B cell (primary cell): ENCODE data around the gene SMIM36. TPM values are rescaled to one million over a fixed set of nuclear protein-coding genes. Genes with fewer than 3 reads are reported as not detected.
A peak's percentile ranks its signal among the peaks of the same experiment; 100 is the strongest.

Source experiments
- ATAC-seq: fragments of 200-7000 bp; cut with Tn5 transposase; one replicate; pipeline ENCODE4 v1.10.0; 2021; ENCODE audit warnings: low read depth, mild to moderate bottlenecking, moderate number of reproducible peaks, moderate library complexity
- CTCF ChIA-PET: fragments of 350-600 bp; sonication (Branson Sonifier 250); formaldehyde crosslinking; loops from one replicate; lab custom pipeline; 2021; ENCODE audit warnings: antibody characterized with exemption, inconsistent platforms; lab: Charles Lee
- POLR2A ChIA-PET: fragments of 350-600 bp; sonication (Branson Sonifier 250); formaldehyde crosslinking; loops from one replicate; lab custom pipeline; 2021; ENCODE audit warnings: antibody characterized with exemption; lab: Charles Lee
- DNase-seq: peaks from one replicate; pipeline ENCODE4 v3.0.0; 2013
- H2AFZ ChIP-seq: 2 replicates; pipeline ENCODE4 v1.6.1; 2012; ENCODE audit warnings: mild to moderate bottlenecking, low read depth, low read length; ENCODE audit not compliant: insufficient read depth, poor library complexity, severe bottlenecking
- H3K27ac ChIP-seq, 2 donors: 1 replicate in 1 of 2; 2 replicates in 1 of 2; pipeline ENCODE4 v1.5.1; 2012 to 2013; ENCODE audit warnings: low read length in 2 of 2, mild to moderate bottlenecking in 2 of 2, moderate library complexity in 1 of 2
- H3K27me3 ChIP-seq, 4 experiments: fragments of 200-600 bp in 1 of 4; sonication (generic) in 1 of 4; replicated peaks in 1 of 4; 1 replicate in 2 of 4; 2 replicates in 2 of 4; pipeline versions ENCODE4 v1.6.1 to v1.7.0; 2013 to 2016; ENCODE audit warnings: low read length in 3 of 4, mild to moderate bottlenecking in 2 of 4, mixed read lengths in 1 of 4, moderate library complexity in 1 of 4; ENCODE audit not compliant: insufficient read depth in 4 of 4, control insufficient read depth in 3 of 4; ENCODE audit errors: control extremely low read depth in 1 of 4
- H3K36me3 ChIP-seq, 2 experiments: replicated peaks in 1 of 2; 1 replicate in 1 of 2; 2 replicates in 1 of 2; pipeline versions ENCODE4 v1.6.1 to v1.7.1; 2013; ENCODE audit warnings: low read length in 1 of 2; ENCODE audit not compliant: insufficient read depth in 2 of 2, control insufficient read depth in 1 of 2; ENCODE audit errors: control extremely low read depth in 1 of 2, extremely low read depth in 1 of 2
- H3K4me1 ChIP-seq, 2 donors: fragments of 200-600 bp in 1 of 2; sonication (generic) in 1 of 2; 1 replicate in 1 of 2; 2 replicates in 1 of 2; pipeline versions ENCODE4 v1.5.1 to v1.6.1; 2013 to 2017; ENCODE audit warnings: low read length in 2 of 2; ENCODE audit not compliant: control insufficient read depth in 2 of 2, insufficient read depth in 2 of 2
- H3K4me2 ChIP-seq: replicated peaks from 2 replicates; pipeline ENCODE3; 2012; ENCODE audit warnings: mild to moderate bottlenecking, low read depth, low read length; ENCODE audit not compliant: poor library complexity, severe bottlenecking
- H3K4me3 ChIP-seq, 5 experiments: fragments of 200-600 bp in 1 of 5; sonication (generic) in 1 of 5; 1 replicate in 3 of 5; 2 replicates in 2 of 5; pipeline versions ENCODE4 v1.5.1 to v1.7.0; 2011 to 2016; ENCODE audit warnings: low read length in 4 of 5, mild to moderate bottlenecking in 4 of 5, low read depth in 2 of 5, control low read depth in 1 of 5, moderate library complexity in 1 of 5; ENCODE audit not compliant: insufficient read depth in 1 of 5; ENCODE audit errors: control extremely low read depth in 1 of 5, extremely low read depth in 1 of 5
- H3K79me2 ChIP-seq: fragments of 200-600 bp; sonication (generic); one replicate; pipeline ENCODE4 v1.6.0; 2016; ENCODE audit warnings: low read length; ENCODE audit not compliant: control insufficient read depth, insufficient read depth
- H3K9ac ChIP-seq: fragments of 200-600 bp; sonication (generic); 2 replicates; pipeline ENCODE4 v1.6.1; 2017; ENCODE audit warnings: mild to moderate bottlenecking, low read length, moderate library complexity
- H3K9me3 ChIP-seq, 3 donors: one replicate each; pipeline versions ENCODE4 v1.6.1 to v1.7.1; 2013; ENCODE audit warnings: low read length in 2 of 3; ENCODE audit not compliant: control insufficient read depth in 2 of 3, insufficient read depth in 1 of 3; ENCODE audit errors: control extremely low read depth in 1 of 3
- H4K20me1 ChIP-seq: 2 replicates; pipeline ENCODE4 v1.6.0; 2012; ENCODE audit warnings: mild to moderate bottlenecking, low read length; ENCODE audit not compliant: insufficient read depth, control insufficient read depth, poor library complexity, severe bottlenecking
- H3K27ac Mint-ChIP-seq: one replicate; pipeline ENCODE4 v1.8.0; 2021; ENCODE audit warnings: mixed read lengths
- H3K27me3 Mint-ChIP-seq: one replicate; pipeline ENCODE4 v1.8.0; 2021; ENCODE audit warnings: mixed read lengths
- H3K4me1 Mint-ChIP-seq: one replicate; pipeline ENCODE4 v1.8.0; 2021; ENCODE audit warnings: mixed read lengths
- H3K4me3 Mint-ChIP-seq: one replicate; pipeline ENCODE4 v1.8.0; 2021; ENCODE audit warnings: mixed read lengths
- H3K9me3 Mint-ChIP-seq: one replicate; pipeline ENCODE4 v1.8.0; 2022; ENCODE audit warnings: mixed read lengths; ENCODE audit not compliant: insufficient read depth
- EZH2 ChIP-seq: IDR thresholded peaks from 2 replicates; pipeline ENCODE4 v1.6.1; 2012; ENCODE audit warnings: borderline replicate concordance, low read depth, mild to moderate bottlenecking, moderate library complexity, low read length; ENCODE audit not compliant: insufficient read depth, poor library complexity, severe bottlenecking
- WGBS: methylation state at CpG from one replicate; pipeline ENCODE4 v1.1.5; 2013; ENCODE audit warnings: missing lambda C conversion rate; ENCODE audit not compliant: insufficient coverage; 5-methylcytosine and 5-hydroxymethylcytosine counted together
- intact Hi-C: fragments of 100-400 bp; cut with micrococcal nuclease; formaldehyde crosslinking; loops from one replicate; pipeline ENCODE4 v1.10.0; 2022
- polyA plus RNA-seq: library from polyadenylated mRNA; depleted of rRNA; stranded (reverse); fragments of >200 nt; gene quantifications from 2 replicates; pipeline ENCODE4 v1.2.3, GENCODE V29; 2012
- total RNA-seq, 2 donors: library from RNA; stranded (reverse); fragments of 120-200 nt in 1 of 2; gene quantifications; 1 replicate in 1 of 2; 2 replicates in 1 of 2; pipeline versions ENCODE4 v1.2.3 to v1.2.4, GENCODE V29; 2013 to 2022
- TF ChIP-seq, protein P1 (sequence below): fragments of 200-600 bp; IDR thresholded peaks from one replicate; pipeline ENCODE4 v1.8.0; 2022; ENCODE audit warnings: antibody characterized with exemption, mild to moderate bottlenecking

SMIM36 gene
- total and polyA plus RNA-seq, 2 donors (not counting 1 experiment from before 2014, with no cell fraction given): not detected

DNA sequence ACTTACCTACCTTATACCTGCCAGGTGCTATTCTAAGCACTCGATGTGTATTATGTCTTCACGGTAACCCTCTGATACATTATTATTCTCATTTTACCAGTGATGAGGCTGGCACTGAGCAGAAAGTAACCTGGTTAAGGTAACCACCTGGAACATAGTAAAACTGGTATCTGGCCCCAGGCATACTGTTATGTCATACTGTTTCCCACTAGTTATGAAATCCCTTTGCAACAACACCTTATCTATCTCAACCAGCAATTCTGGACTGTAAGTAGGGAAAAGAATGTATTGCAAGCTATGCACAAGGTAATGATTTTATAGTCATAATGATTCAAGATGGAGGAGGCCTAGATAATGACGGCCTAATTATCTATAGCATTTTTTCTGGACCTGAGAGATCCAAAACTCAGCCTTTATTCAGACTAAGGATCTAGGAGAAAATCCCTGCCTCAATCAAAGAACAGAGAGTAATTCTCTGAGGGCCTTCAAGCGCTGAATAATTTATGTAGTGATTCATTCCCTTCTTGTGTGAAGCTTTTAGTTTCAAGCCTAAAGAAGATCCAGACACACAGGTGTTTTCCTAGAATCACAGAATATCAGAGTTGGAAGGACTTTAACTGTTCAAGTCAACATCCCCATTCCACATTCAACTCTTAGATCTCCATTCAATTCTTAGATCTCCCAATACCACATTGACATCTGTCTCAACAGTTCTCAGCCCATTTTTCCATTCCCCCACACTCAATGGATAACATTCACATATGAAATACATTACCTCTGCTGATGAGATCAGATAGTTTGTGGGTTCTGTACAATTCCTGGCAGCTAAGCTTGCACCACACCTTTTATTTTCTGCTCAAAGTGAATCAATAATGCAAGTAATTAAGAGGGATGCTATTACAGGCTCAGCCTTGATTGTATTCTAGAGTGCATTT lies 74.8 kb downstream of the SMIM36 start:
- intact Hi-C loops: loop anchor here (1.0 kb wide), 1 partner anchor 16 kb away; no protein-coding TSS in a partner anchor
- ChIA-PET POLR2A (interaction anchor here (1.8 kb wide), 1 partner anchor 15 kb away, joined by 11 read pairs; the partner anchor contains the start of gene MMD), CTCF (interaction anchor here (0.6 to 2.5 kb wide), 10 partner anchors 11 to 79 kb away, joined by 3 to 16 read pairs (median 3); partner anchors contain the start of genes MMD and SMIM36)
- peak overlapping the region; percentile 60 to 64 for H3K27ac ChIP-seq
- H3K36me3 ChIP-seq: no peaks in the 10 kb centered on the region
- no peak overlapping the region for H2AFZ ChIP-seq
- no peaks in the 10 kb centered on the region for H4K20me1 ChIP-seq
- H3K4me3 ChIP-seq: peak overlapping the region in 3 of 5 experiments; percentile 12 to 30 (median 21)
- peak overlapping the region; percentile 34 for H3K9ac ChIP-seq
- TF ChIP-seq, protein P1, sequence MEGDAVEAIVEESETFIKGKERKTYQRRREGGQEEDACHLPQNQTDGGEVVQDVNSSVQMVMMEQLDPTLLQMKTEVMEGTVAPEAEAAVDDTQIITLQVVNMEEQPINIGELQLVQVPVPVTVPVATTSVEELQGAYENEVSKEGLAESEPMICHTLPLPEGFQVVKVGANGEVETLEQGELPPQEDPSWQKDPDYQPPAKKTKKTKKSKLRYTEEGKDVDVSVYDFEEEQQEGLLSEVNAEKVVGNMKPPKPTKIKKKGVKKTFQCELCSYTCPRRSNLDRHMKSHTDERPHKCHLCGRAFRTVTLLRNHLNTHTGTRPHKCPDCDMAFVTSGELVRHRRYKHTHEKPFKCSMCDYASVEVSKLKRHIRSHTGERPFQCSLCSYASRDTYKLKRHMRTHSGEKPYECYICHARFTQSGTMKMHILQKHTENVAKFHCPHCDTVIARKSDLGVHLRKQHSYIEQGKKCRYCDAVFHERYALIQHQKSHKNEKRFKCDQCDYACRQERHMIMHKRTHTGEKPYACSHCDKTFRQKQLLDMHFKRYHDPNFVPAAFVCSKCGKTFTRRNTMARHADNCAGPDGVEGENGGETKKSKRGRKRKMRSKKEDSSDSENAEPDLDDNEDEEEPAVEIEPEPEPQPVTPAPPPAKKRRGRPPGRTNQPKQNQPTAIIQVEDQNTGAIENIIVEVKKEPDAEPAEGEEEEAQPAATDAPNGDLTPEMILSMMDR: no peak
- TF ChIP-seq EZH2: no peak
- H3K79me2 ChIP-seq: no peaks in the 10 kb centered on the region
- H3K27ac Mint-ChIP-seq: peak overlapping the region; percentile 38
- no peak for DNase-seq
- H3K4me3 Mint-ChIP-seq: peak overlapping the region; percentile 52
- peaks cover 40% of the 10 kb centered on the region for H3K4me1 Mint-ChIP-seq
- H3K4me2 ChIP-seq: peak overlapping the region; percentile 70
- H3K27me3 Mint-ChIP-seq: no peaks in the 10 kb centered on the region
- no peaks in the 10 kb centered on the region for H3K9me3 Mint-ChIP-seq
- peaks cover 0 to 9% (median 4%) of the 10 kb centered on the region in 4 experiments for H3K27me3 ChIP-seq
- peaks cover 20 to 22% of the 10 kb centered on the region in 2 donors for H3K4me1 ChIP-seq
- WGBS: no CpG with 5 or more reads among the region's 4 CpGs
- no peaks in the 10 kb centered on the region for H3K9me3 ChIP-seq
- ATAC-seq: no peak

DNA sequence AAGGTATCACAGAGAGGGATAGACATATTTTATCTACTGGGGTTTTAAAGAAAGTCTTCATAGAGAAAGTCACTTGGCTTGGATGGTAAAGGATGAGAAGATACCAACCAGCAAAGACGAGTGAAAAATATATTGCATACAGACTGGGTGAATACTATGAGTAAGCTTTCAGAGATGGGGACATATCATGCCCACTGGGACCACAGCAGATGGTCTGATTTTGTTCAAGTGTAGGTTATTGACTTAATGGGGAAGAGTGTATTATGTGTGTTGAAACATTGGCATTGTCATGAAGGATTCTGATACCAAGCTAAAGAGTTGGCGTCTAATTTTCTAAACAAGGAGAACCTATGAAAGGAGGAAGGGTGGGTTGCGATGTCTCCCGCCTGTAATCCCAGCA lies 75.8 kb downstream of the SMIM36 start:
- no peak overlapping the region for H3K4me3 Mint-ChIP-seq
- CTCF ChIA-PET: interaction anchor here (2.5 kb wide), 1 partner anchor 15 kb away, joined by 16 read pairs; the partner anchor contains the start of gene MMD
- Histone ChIP-seq H3K4me2 (no peak overlapping the region), H3K9ac (no peak overlapping the region), H3K9me3 (no peaks in the 10 kb centered on the region), H3K79me2 (no peaks in the 10 kb centered on the region), H3K4me1 (peaks cover 20 to 22% of the 10 kb centered on the region in 2 donors), H3K36me3 (no peaks in the 10 kb centered on the region), H2AFZ (no peak overlapping the region), H3K4me3 (no peak overlapping the region), H3K27me3 (peaks cover 0 to 3% (median under 1%) of the 10 kb centered on the region in 4 experiments), H4K20me1 (no peaks in the 10 kb centered on the region), H3K27ac (no peak overlapping the region)
- DNase-seq (no peak), ATAC-seq (no peak)
- no peaks in the 10 kb centered on the region for H3K27me3 Mint-ChIP-seq
- POLR2A ChIA-PET: no interaction called here
- 90% methylated on average over 2 of the region's 4 CpGs for WGBS
- peaks cover 41% of the 10 kb centered on the region for H3K4me1 Mint-ChIP-seq
- no peak overlapping the region for H3K27ac Mint-ChIP-seq
- TF ChIP-seq, protein P1: no peak
- TF ChIP-seq EZH2: no peak
- intact Hi-C loops: no loop called here
- H3K9me3 Mint-ChIP-seq: no peaks in the 10 kb centered on the region
